Measurements from ENCODE around the gene MCHR1. TPM values are rescaled to one million over a fixed set of nuclear protein-coding genes. Genes with fewer than 3 reads are reported as not detected.

Gene MCHR1
- total and polyA plus RNA-seq, 2 of the 13 experiments (the other 11 are each of a cell fraction or from before 2014, with no cell fraction given), result 0.40 to 0.83 TPM

- ChIA-PET CTCF (ENCODE audit: low intra/inter-chr PET ratio, low total read pairs) (interaction anchor here (4.3 kb wide), 1 partner anchor 79 kb away, joined by 34 read pairs; no protein-coding TSS in a partner anchor), POLR2A (no interaction called here)
- Histone ChIP-seq H3K79me2 (ENCODE audit: insufficient read depth, low read length) (no peaks in the 10 kb centered on the region), H3K36me3 (replicated peaks in 1 of 2; ENCODE audit: control insufficient read depth in 1 of 2, insufficient read depth in 2 of 2, low read length in 2 of 2) (no peaks in the 10 kb centered on the region), H3K27me3 (ENCODE audit: control insufficient read depth in 1 of 2, insufficient read depth in 2 of 2, low read length in 2 of 2) (peaks cover 0 to 22% of the 10 kb centered on the region in 2 experiments), H3K9me3 (ENCODE audit: low read length) (no peaks in the 10 kb centered on the region), H2AFZ (ENCODE audit: low read length) (no peak overlapping the region), H3K27ac (ENCODE audit: extremely low read length, insufficient read depth, low read length) (no peak overlapping the region), H4K20me1 (ENCODE audit: insufficient read depth, low read length) (no peaks in the 10 kb centered on the region), H3K4me3 (replicated peaks in 1 of 3; ENCODE audit: insufficient read depth in 1 of 3, low read depth in 2 of 3, low read length in 3 of 3) (no peak overlapping the region), H3K9ac (ENCODE audit: insufficient read depth, low read depth, low read length) (no peak overlapping the region), H3K4me1 (ENCODE audit: insufficient read depth, low read length) (peaks cover 54% of the 10 kb centered on the region), H3K4me2 (ENCODE audit: low read depth, low read length) (0 out of 2 replicates have a peak overlapping the region, but pooled peaks have one; percentile 14)
- DNase-seq (ENCODE audit: low spot score), result no peak
- ATAC-seq, result no peak
- no TSS peak for BruUV-seq (replicated peaks)
- TF ChIP-seq HNF4G (IDR thresholded peaks at IDR 0.05; ENCODE audit: borderline replicate concordance, low read depth, low read length) (no peak), HNF4G (CRISPR knock-in tag; IDR thresholded peaks at IDR 0.05; ENCODE audit: borderline replicate concordance, low read depth) (no peak), HNRNPLL (IDR thresholded peaks at IDR 0.05; ENCODE audit: low read depth, low read length, poor library complexity, severe bottlenecking) (no peak), ZBTB38 (CRISPR knock-in tag; IDR thresholded peaks at IDR 0.05) (0 out of 2 replicates have a peak, but pooled peaks have one; percentile 37), SIN3A (IDR thresholded peaks at IDR 0.05; ENCODE audit: borderline replicate concordance, low read depth, low read length) (no peak), ZNF572 (CRISPR knock-in tag; IDR thresholded peaks at IDR 0.05) (no peak), ZNF441 (CRISPR knock-in tag; IDR thresholded peaks at IDR 0.05; ENCODE audit: borderline replicate concordance) (no peak), ZNF382 (CRISPR knock-in tag; IDR thresholded peaks at IDR 0.05; ENCODE audit: borderline replicate concordance) (no peak)
- TF ChIP-seq, protein P1, sequence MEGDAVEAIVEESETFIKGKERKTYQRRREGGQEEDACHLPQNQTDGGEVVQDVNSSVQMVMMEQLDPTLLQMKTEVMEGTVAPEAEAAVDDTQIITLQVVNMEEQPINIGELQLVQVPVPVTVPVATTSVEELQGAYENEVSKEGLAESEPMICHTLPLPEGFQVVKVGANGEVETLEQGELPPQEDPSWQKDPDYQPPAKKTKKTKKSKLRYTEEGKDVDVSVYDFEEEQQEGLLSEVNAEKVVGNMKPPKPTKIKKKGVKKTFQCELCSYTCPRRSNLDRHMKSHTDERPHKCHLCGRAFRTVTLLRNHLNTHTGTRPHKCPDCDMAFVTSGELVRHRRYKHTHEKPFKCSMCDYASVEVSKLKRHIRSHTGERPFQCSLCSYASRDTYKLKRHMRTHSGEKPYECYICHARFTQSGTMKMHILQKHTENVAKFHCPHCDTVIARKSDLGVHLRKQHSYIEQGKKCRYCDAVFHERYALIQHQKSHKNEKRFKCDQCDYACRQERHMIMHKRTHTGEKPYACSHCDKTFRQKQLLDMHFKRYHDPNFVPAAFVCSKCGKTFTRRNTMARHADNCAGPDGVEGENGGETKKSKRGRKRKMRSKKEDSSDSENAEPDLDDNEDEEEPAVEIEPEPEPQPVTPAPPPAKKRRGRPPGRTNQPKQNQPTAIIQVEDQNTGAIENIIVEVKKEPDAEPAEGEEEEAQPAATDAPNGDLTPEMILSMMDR (CRISPR knock-in tag; IDR thresholded peaks at IDR 0.05), result peak; percentile 24
- TF ChIP-seq, protein P2, sequence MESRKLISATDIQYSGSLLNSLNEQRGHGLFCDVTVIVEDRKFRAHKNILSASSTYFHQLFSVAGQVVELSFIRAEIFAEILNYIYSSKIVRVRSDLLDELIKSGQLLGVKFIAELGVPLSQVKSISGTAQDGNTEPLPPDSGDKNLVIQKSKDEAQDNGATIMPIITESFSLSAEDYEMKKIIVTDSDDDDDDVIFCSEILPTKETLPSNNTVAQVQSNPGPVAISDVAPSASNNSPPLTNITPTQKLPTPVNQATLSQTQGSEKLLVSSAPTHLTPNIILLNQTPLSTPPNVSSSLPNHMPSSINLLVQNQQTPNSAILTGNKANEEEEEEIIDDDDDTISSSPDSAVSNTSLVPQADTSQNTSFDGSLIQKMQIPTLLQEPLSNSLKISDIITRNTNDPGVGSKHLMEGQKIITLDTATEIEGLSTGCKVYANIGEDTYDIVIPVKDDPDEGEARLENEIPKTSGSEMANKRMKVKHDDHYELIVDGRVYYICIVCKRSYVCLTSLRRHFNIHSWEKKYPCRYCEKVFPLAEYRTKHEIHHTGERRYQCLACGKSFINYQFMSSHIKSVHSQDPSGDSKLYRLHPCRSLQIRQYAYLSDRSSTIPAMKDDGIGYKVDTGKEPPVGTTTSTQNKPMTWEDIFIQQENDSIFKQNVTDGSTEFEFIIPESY (CRISPR knock-in tag; IDR thresholded peaks at IDR 0.05), result peak; percentile 56; the same call in 1 of the 2 replicates
- intact Hi-C loops (cut with micrococcal nuclease; ENCODE audit: unreplicated experiment), result loop anchor here (5.0 kb wide), 1 partner anchor 36 kb away; no protein-coding TSS in a partner anchor
- WGBS (ENCODE audit: low lambda C conversion rate), result 87% methylated on average over 19 of the region's 19 CpGs
- FAIRE-seq, result no peak
- in situ Hi-C loops (cut with HindIII; ENCODE audit: extremely low pct_ligation_motif_present, low pct_unique_long_range_greater_than_20kb), result loop anchor here (5.0 to 10.0 kb wide), 2 partner anchors 76 to 213 kb away; no protein-coding TSS in a partner anchor
Observed at GRCh38 chr22:40681451-40681850, 2.2 kb downstream of the MCHR1 start.

Data from HepG2 (cell line).